ENCODE measurements around the gene SCYL2.

The SCYL2 gene

GRCh38 chr12:100268835-100269564 is 2.0 kb downstream of the SCYL2 start:
- TF ChIP-seq ZNF565 (CRISPR knock-in tag; conservative IDR thresholded peaks at IDR 0.05; ENCODE audit: low read depth) = no peak
- TF ChIP-seq CSRNP3 (CRISPR knock-in tag; IDR thresholded peaks at IDR 0.05) = no peak
- TF ChIP-seq ZNF8 (CRISPR knock-in tag; IDR thresholded peaks at IDR 0.05) = no peak
- TF ChIP-seq ESRRG (CRISPR knock-in tag; IDR thresholded peaks at IDR 0.05) = no peak
- TF ChIP-seq ZNF70 (CRISPR knock-in tag; IDR thresholded peaks at IDR 0.05) = no peak
- TF ChIP-seq ZFP30 (CRISPR knock-in tag; IDR thresholded peaks at IDR 0.05) = no peak
- no peak for TF ChIP-seq ISL1 (CRISPR knock-in tag; IDR thresholded peaks at IDR 0.05)
- TF ChIP-seq ARNTL (CRISPR knock-in tag; IDR thresholded peaks at IDR 0.05; ENCODE audit: borderline replicate concordance, low read depth) = no peak
- no peak for TF ChIP-seq CREB5 (CRISPR knock-in tag; IDR thresholded peaks at IDR 0.05; ENCODE audit: low read depth)
- no peak for TF ChIP-seq PPARA (CRISPR knock-in tag; IDR thresholded peaks at IDR 0.05; ENCODE audit: borderline replicate concordance)
- no peak for ATAC-seq

GRCh38 chr12:100273782-100274181 is 6.8 kb downstream of the SCYL2 start:
- TF ChIP-seq CSRNP3 (CRISPR knock-in tag; IDR thresholded peaks at IDR 0.05) (no peak), TOX (CRISPR knock-in tag; IDR thresholded peaks at IDR 0.05; ENCODE audit: borderline replicate concordance) (no peak), GLIS3 (CRISPR knock-in tag; IDR thresholded peaks at IDR 0.05) (no peak), PPARA (CRISPR knock-in tag; IDR thresholded peaks at IDR 0.05; ENCODE audit: borderline replicate concordance) (no peak), ESRRG (CRISPR knock-in tag; IDR thresholded peaks at IDR 0.05) (no peak), RARB (CRISPR knock-in tag; IDR thresholded peaks at IDR 0.05) (no peak), ZFP3 (CRISPR knock-in tag; IDR thresholded peaks at IDR 0.05) (no peak), ARNTL (CRISPR knock-in tag; IDR thresholded peaks at IDR 0.05; ENCODE audit: borderline replicate concordance, low read depth) (no peak), OSR1 (CRISPR knock-in tag; IDR thresholded peaks at IDR 0.05) (no peak), TSHZ2 (CRISPR knock-in tag; IDR thresholded peaks at IDR 0.05) (no peak), TCF4 (CRISPR knock-in tag; IDR thresholded peaks at IDR 0.05; ENCODE audit: borderline replicate concordance) (no peak), ZFP30 (CRISPR knock-in tag; IDR thresholded peaks at IDR 0.05) (no peak)
- no peak for ATAC-seq

GRCh38 chr12:100274291-100274690 is 7.3 kb downstream of the SCYL2 start:
- ATAC-seq = no peak
- TF ChIP-seq OSR1 (CRISPR knock-in tag; IDR thresholded peaks at IDR 0.05) = no peak
- no peak for TF ChIP-seq ARNTL (CRISPR knock-in tag; IDR thresholded peaks at IDR 0.05; ENCODE audit: borderline replicate concordance, low read depth)
- TF ChIP-seq POU6F1 (CRISPR knock-in tag; IDR thresholded peaks at IDR 0.05; ENCODE audit: borderline replicate concordance, low read depth) = no peak
- TF ChIP-seq ESRRG (CRISPR knock-in tag; IDR thresholded peaks at IDR 0.05) = no peak

GRCh38 chr12:100279159-100279558 is 12.2 kb downstream of the SCYL2 start:
- ATAC-seq = no peak
- TF ChIP-seq ARNTL (CRISPR knock-in tag; IDR thresholded peaks at IDR 0.05; ENCODE audit: borderline replicate concordance, low read depth) (no peak), PATZ1 (CRISPR knock-in tag; IDR thresholded peaks at IDR 0.05; ENCODE audit: borderline replicate concordance) (no peak), ZFP30 (CRISPR knock-in tag; IDR thresholded peaks at IDR 0.05) (no peak), BACH2 (CRISPR knock-in tag; IDR thresholded peaks at IDR 0.05; ENCODE audit: borderline replicate concordance) (no peak), PPARA (CRISPR knock-in tag; IDR thresholded peaks at IDR 0.05; ENCODE audit: borderline replicate concordance) (no peak), ISL1 (CRISPR knock-in tag; IDR thresholded peaks at IDR 0.05) (no peak), GLIS3 (CRISPR knock-in tag; IDR thresholded peaks at IDR 0.05) (no peak), ZNF565 (CRISPR knock-in tag; conservative IDR thresholded peaks at IDR 0.05; ENCODE audit: low read depth) (no peak), TOX (CRISPR knock-in tag; IDR thresholded peaks at IDR 0.05; ENCODE audit: borderline replicate concordance) (no peak), CREB5 (CRISPR knock-in tag; IDR thresholded peaks at IDR 0.05; ENCODE audit: low read depth) (no peak), ZC3H10 (CRISPR knock-in tag; IDR thresholded peaks at IDR 0.05) (no peak), SNAI2 (CRISPR knock-in tag; IDR thresholded peaks at IDR 0.05) (no peak)
